ENCODE data around the gene SMIM24. TPM values are rescaled to one million over a fixed set of nuclear protein-coding genes. Genes with fewer than 3 reads are reported as not detected.
"Not testable (repeated sequence)": the region's sequence is repeated elsewhere in the genome, so short reads cannot be mapped to it uniquely, and the experiment has no call there.

Gene SMIM24
- total RNA-seq, 1 donor from 2014 or later, result 712 TPM

DNA sequence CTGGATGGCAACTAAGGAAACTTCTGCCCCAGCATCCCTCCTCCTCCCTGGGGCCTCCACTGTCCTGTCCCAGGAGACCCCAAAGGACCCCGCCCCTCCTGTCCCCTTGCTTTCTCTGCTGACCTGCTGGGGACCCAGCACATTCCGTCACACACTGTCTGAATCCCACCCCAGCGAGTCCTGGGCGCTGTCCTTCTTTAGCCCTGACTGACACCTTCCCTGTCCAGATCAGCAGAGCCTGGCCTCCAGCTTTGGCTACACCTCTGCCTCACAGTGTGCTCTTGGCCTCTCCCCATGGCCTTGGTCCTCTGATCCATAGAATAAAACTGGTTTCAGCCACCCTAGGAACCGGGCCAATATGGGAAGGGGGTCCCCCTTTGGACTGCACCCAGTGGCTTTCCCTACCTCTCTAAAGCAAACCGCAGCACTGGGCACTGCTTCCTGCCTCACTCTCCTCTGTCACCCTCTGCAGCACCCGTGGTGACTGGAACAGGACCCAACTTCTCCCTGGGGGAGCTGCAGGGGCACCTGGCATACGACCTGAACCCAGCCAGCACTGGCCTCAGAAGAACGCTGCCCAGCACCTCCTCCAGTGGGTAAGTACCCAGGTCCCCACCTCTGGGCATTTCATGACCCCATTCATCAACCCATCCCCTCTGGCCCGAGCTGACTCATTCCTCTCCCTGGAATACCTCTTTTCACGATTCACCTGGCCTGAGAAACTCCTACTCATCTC is 46.4 kb downstream of the SMIM24 start:
- no peak for DNase-seq (ENCODE audit: low spot score)

DNA sequence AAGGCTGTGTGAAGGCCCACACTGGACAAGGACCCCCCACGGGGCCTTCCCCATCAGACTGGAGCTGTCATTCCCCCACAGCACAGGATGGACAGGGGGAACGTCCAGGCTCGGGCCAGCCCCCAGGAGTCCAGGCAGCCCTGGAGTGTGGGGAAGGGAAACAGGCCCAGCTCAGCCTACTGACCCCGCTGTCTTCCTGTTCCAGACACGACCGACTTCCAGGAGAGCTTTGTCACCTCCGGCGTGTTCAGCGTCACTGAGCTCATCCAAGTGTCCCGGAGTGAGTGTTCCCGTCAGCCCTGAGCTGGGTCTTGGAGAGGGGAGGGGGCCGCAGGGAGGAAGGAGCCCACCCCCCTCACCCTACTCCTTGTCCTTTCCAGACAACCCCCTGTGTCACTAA is 47.0 kb downstream of the SMIM24 start:
- DNase-seq (ENCODE audit: low spot score), result no peak

- no peak for DNase-seq (ENCODE audit: low spot score)
These were observed 48.4 kb downstream of the SMIM24 start for GRCh38 chr19:3431760-3432397.

GRCh38 chr19:3430366-3430680 is 50.0 kb downstream of the SMIM24 start:
- not testable (repeated sequence) for DNase-seq (ENCODE audit: low spot score)

- no peak for DNase-seq (ENCODE audit: low spot score)
These were observed 53.9 kb downstream of the SMIM24 start for GRCh38 chr19:3426433-3426832.

Other genes with a start within 250 kb of the SMIM24 start
- gene NFIC, start 113.9 kb downstream of the SMIM24 start, total RNA-seq, result 254 TPM
- gene SMIM44, start 2.9 kb upstream of the SMIM24 start, total RNA-seq, result 3.7 TPM
- 11.6 TPM for gene DOHH, start 20.1 kb upstream of the SMIM24 start, total RNA-seq
- 84.7 TPM for gene FZR1, start 25.8 kb upstream of the SMIM24 start, total RNA-seq
- 10.3 TPM for gene TEKTIP1, start 58.6 kb upstream of the SMIM24 start, total RNA-seq
- gene MFSD12, start 77.1 kb upstream of the SMIM24 start, total RNA-seq, result 64.1 TPM
- 100 TPM for gene HMG20B, start 92.4 kb upstream of the SMIM24 start, total RNA-seq
- gene GIPC3, start 105.0 kb upstream of the SMIM24 start, total RNA-seq, result 1.3 TPM
- 4.9 TPM for gene TBXA2R, start 126.3 kb upstream of the SMIM24 start, total RNA-seq
- gene CACTIN, start 146.3 kb upstream of the SMIM24 start, total RNA-seq, result 25.8 TPM
- gene PIP5K1C, start 219.9 kb upstream of the SMIM24 start, total RNA-seq, result 72.9 TPM
- 141 TPM for gene TJP3, start 227.9 kb upstream of the SMIM24 start, total RNA-seq

All from mucosa of gallbladder (tissue), 1 donor.